NAMALWA (cell line): ENCODE results near the gene HMCN2.

Source experiments
- DNase-seq: peaks from one replicate; pipeline ENCODE4 v3.0.0-alpha.2; 2015; ENCODE audit warnings: low spot score

Gene HMCN2

GRCh38 chr9:130265431-130266235 lies at the start of gene HMCN2:
Gene HMCN2 (plus strand): TSS chr9:130265760. CDS start chr9:130265879, 119 bp downstream.
- DNase-seq, result no peak

- no peak for DNase-seq
Observed at GRCh38 chr9:130217838-130218237, 47.7 kb upstream of the HMCN2 start.

DNA sequence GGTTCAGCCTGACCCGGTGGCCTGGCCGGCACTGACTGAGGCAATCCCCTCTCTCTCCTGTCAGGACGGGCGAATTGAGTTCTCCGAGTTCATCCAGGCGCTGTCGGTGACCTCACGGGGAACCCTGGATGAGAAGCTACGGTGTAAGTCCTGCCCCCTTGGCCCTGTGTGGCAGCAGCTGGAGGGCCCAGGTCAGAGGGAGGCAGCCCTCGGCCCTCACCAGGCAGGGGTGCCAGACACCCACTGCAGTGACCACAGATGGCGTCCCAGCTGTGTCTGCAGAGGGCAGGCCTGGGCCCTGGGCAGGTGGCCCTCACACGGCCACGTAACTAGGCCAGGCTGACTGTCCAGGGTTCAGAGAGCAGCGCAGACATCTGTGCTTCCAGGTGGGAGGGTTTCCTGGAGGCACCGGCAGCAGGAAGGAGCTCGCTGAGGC lies 45.9 kb upstream of the HMCN2 start:
- DNase-seq, result no peak

DNA sequence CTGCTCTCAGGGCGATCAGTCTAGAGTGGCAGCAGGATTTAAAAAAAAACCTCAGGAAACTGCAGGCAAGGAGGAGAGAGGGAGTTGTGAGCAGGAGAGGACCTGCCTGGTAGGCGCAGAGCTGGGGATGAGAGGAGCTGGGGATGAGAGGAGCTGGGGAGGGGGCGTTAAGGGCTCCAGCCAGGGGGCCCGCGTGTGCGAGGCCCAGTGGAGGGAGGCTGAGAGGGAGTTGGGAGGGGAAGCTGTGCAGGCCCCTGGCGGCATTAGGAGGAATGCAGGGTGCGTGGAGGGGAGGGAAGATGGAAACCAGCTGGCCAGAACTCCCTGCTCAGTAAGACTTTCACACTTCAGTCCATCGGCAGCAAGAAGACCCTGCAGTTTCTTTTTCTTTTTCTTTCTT lies 45.2 kb upstream of the HMCN2 start:
- DNase-seq, result no peak

DNA sequence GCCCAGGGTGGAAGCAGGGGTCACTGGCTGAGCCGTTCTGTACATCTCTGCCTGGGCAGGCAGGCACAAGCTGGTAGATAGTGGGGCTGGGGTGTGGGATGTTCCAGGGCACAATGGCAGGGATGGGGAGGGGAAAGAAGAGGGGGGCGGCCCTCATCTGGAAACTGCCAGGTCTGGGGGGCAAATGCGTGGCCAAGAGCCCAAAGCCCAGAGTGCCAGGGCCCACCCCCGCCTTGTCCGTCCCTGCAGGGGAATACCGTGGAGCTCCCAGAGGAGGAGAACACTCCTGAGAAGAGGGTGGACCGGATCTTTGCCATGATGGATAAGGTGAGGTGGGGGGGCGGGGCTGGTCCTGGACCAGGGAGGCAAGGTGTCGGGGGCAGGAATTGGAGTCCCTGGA lies 42.7 kb upstream of the HMCN2 start:
- DNase-seq, result no peak

DNA sequence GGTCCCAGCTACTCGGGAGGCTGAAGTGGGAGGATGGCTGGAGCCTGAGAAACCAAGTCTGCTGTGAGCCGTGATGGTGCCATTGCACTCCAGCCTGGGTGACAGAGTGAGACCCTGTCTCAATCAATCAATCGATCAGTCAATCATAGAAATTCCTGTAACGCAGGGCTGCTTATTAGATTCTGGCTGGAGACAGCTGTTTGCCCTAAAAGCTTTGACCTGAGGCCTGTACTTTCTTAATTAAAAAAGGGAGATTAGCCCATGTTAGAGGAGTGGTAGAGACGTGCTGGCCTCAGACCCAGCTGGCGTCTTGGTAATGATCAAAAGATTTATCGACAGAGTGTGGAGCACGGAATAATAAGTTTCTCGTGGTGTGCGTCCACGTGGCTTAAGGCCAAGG lies 40.5 kb upstream of the HMCN2 start:
- DNase-seq, result no peak

DNA sequence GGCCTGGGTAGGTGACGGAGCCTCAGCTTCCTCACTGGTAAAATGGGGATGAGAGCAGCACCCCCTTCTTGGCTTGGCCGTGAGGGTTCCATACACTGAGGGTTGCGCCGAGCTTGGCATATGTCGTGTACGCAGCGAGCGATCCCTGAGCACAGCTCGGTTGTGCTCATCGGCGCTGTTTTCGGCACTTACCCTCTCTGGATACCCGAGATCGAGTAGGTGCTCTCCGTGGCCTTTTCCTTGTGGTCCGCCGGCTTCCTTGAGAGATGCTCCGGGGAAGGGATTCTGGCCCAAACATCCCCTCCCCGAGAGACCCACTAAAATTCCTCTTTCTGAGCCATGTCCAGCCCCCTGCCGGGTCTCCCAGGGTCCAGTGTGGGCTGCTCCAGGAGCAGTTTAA lies 40.0 kb upstream of the HMCN2 start:
- no peak for DNase-seq

DNA sequence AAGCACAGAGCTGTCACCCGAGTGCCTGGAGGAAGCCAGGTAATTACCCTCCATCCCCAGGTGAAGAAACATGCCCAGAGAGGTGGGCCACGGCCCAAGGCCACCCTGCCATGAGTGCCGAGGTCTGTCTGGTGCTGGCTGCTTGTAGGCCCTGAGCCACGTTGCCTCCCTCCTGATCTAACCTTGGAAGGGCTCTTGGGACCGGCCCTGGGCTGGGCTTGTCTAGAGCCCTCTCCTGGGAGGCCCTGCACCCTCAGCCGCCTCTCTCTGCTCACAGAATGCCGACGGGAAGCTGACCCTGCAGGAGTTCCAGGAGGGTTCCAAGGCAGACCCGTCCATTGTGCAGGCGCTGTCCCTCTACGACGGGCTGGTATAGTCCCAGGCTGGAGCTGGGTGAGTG lies 39.4 kb upstream of the HMCN2 start:
- DNase-seq, result no peak

GRCh38 chr9:130227833-130228232 lies 37.7 kb upstream of the HMCN2 start:
- DNase-seq, result no peak

GRCh38 chr9:130229759-130230158 lies 35.8 kb upstream of the HMCN2 start:
- no peak for DNase-seq

- no peak for DNase-seq
Observed at GRCh38 chr9:130230631-130231030, 34.9 kb upstream of the HMCN2 start.

DNA sequence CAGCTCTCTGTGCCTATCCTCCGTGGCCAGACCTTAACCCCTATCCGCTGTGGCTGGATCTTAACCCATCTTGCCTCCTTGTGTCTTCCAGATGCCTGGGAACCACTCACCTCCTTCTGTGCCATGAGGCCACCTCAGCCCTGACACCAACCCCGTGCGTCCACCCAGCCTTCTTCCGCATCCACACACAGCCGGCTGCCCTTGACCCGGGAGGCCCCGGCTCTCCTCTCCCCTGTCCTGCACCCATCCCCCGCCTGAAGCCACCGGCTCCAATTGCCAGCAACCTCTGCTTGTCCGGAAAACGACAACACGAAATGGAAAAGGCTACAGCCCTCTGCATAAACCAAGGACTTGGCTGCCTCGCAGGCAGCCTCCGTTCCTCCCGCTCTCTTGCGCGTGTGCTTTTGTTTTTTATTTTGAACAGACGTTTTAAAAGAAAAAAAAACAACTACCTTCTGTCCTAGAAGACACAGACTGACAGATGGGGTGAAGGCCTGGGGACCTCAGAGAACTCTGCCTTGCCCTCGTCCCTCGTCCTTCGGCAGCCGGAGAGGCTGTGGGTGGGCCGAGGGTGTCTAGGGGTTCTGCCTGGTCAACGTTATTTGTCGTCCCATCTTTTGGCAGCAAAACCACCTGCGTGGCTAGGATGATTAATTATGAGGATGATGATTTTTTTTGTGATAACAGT lies 32.5 kb upstream of the HMCN2 start:
- no peak for DNase-seq

- DNase-seq, result no peak
Observed at GRCh38 chr9:130233587-130233945, 32.0 kb upstream of the HMCN2 start.

DNA sequence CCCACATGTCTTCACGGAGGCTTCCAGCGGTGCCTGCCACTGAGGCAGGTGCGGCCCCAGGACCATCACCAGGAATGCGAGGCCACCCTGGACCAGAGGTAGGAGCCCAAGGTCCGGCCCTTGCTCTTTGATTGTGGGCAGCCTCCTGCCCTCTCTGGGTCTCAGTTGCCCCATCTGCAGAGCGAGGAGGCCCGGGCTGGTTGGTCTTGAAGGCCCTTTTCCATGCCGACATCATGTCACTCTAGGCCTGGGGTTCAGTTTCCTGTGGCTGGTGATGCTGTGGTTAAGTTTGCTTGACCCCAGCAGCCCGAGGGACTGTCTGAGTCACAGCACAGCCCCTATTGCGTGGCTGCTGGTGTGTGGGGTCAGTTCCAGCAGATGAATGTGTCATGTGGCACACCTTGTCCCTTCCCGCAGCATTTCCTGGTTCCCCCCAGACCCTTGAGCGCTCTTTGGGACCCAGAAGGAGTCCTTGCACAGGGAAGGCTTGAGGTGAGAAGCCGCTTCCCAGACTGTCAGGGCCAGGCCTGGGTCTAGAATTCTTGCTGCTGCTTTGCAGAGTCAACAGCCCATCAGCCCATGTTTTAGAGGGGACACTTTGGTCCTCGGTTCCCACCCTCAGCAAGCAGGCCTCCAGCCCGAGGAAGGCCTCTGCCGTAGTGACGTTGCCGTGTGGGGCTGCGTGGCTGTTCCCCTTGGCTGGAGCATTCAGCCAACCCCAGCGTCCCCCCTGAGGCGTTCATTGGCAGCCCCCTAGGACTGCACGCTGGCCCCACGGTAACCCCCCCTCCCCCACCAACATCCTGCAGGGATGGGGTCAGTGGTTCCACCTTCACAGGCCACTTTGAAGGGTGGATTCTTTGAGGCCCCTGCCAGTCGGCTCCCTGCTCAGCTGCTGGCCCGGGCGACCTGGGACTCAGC lies 31.0 kb upstream of the HMCN2 start:
- DNase-seq, result no peak

DNA sequence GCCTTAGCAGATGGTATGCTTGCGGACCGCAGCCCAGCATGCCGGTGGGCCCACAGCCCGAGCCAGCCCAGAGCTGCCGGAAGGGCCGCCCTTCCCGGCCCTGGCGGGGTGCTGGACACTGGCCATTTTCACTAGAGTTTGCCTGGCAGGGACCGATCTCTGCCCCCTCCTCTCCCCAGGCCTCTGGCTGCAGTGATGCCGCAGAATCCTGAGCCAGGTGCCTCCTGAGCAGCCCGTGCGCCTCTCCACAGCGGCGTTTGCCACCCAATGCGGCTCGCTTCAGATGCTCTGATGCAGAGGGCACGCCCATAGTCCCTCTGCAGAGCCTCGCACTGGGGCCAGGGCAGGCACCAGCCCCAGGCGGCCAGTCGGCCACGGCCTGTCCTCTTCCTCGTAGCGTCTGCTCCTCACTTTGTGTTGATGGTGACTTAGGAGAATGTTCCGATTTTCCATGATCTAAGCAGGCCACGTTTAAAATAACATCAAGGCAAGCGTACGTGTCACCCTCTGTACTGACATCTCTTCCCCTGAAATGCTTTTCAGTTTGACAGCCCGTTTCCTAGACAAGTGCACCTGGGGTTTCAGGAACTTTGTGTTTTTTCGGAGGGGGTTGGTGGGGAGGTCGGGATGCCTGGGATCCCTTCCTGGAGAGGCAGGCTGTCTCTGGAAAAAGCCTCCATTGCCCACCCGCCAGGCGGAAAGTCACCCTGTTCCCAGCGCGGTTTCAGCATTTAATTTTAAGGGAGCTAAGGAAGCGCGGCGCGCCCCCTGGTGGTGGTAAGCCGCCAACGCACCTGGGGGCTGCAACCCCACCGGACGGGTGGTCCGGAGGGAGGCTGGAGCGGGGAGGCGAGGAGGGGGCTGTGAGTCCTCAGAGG lies 29.8 kb upstream of the HMCN2 start:
- peak; percentile 65 for DNase-seq

DNA sequence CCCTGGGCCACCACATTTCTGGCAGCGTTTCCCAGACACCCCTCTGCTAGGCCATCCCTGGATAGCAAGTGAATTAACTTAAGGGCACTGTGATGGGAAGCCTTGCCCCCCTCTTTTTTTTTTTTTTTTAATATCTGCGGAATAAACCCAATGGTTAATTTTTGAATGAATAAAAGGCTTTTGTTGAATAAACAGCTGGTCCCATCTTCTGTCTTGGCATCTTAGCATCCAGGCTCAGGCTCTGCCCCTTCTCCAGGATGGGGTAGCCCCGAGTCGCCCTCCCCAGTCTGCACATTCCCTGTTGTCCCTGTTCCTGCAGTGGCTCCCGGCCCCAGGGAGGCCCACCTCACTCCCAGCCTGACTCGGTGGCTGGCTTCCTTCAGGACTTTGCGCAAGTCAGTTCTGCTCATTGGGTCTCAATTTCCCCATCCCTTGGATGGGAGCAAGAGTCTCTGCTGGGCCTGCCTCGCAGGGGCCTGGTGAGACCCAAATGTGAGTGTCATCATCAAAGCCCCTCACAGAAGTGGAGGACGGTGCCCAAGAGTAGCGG lies 29.0 kb upstream of the HMCN2 start:
- no peak for DNase-seq

GRCh38 chr9:130237076-130237475 lies 28.5 kb upstream of the HMCN2 start:
- no peak for DNase-seq

GRCh38 chr9:130237763-130238524 lies 27.6 kb upstream of the HMCN2 start:
- no peak for DNase-seq

GRCh38 chr9:130239363-130239695 lies 26.2 kb upstream of the HMCN2 start:
- no peak for DNase-seq

GRCh38 chr9:130239741-130240241 lies 25.8 kb upstream of the HMCN2 start:
- no peak for DNase-seq
